DND-41 (cell line): Measurements from ENCODE around the gene RBMS3.

Experiments used
- EZH2 ChIP-seq: IDR thresholded peaks from 3 replicates; pipeline ENCODE4 v1.6.1; 2012; ENCODE audit warnings: borderline replicate concordance, low read depth, mild to moderate bottlenecking, moderate library complexity, low read length, inconsistent platforms; ENCODE audit not compliant: severe bottlenecking
- TF ChIP-seq, protein P1 (sequence below): IDR thresholded peaks from 2 replicates; pipeline ENCODE4 v1.5.1; 2012; ENCODE audit warnings: borderline replicate concordance, low read length, moderate library complexity, mild to moderate bottlenecking; ENCODE audit not compliant: poor library complexity, severe bottlenecking; ENCODE audit errors: extremely low read depth

DNA sequence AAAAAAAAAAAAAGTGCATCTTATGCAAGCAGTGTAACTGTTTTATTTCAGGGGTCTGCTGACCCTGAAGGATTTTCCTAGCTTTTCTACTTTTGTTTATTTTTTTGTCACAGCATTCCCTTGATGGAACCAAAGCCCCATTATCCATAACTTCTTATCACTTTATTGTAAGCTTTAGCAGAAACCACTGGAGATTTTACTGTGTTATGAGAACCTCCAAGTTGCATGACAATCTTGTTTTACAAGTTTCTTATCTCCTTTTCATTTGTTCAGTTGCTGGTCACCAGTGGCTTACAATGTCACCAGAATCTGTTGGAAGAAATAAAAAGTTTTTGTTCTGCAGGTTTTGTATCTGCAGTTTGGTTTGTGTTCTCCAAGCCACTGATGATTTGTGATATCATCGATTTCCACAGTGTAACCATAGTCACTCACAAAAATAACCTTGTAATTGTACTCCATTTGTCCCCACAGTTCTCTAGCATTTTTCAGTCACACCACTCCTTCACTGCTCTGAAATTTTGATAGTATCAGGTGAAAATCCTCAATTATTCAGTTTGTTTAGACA, 660.0 kb downstream of the RBMS3 start:
- TF ChIP-seq, protein P1, sequence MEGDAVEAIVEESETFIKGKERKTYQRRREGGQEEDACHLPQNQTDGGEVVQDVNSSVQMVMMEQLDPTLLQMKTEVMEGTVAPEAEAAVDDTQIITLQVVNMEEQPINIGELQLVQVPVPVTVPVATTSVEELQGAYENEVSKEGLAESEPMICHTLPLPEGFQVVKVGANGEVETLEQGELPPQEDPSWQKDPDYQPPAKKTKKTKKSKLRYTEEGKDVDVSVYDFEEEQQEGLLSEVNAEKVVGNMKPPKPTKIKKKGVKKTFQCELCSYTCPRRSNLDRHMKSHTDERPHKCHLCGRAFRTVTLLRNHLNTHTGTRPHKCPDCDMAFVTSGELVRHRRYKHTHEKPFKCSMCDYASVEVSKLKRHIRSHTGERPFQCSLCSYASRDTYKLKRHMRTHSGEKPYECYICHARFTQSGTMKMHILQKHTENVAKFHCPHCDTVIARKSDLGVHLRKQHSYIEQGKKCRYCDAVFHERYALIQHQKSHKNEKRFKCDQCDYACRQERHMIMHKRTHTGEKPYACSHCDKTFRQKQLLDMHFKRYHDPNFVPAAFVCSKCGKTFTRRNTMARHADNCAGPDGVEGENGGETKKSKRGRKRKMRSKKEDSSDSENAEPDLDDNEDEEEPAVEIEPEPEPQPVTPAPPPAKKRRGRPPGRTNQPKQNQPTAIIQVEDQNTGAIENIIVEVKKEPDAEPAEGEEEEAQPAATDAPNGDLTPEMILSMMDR, result no peak
- no peak for TF ChIP-seq EZH2
